HepG2 (cell line): ENCODE data around the gene KRT17. TPM values are rescaled to one million over a fixed set of nuclear protein-coding genes. Genes with fewer than 3 reads are reported as not detected.

Experiments
- BORCS8-MEF2B ChIP-seq: sonication (generic); formaldehyde crosslinking; IDR thresholded peaks from 2 replicates; pipeline ENCODE4 v1.8.0; 2022; ENCODE audit warnings: mild to moderate bottlenecking, missing genetic modification reagents
- BRCA1 ChIP-seq: sonication (generic); formaldehyde crosslinking; IDR thresholded peaks from 2 replicates; pipeline ENCODE4 v1.4.0; 2020; ENCODE audit warnings: missing genetic modification reagents
- CBX1 ChIP-seq: IDR thresholded peaks from one replicate; pipeline ENCODE4 v1.6.1; 2016; ENCODE audit warnings: antibody characterized with exemption, low read depth
- CBX5 ChIP-seq: sonication (generic); formaldehyde crosslinking; IDR thresholded peaks from 2 replicates; pipeline ENCODE4 v1.4.0; 2020; ENCODE audit warnings: missing genetic modification reagents, borderline replicate concordance
- GABPB1 ChIP-seq: IDR thresholded peaks from 2 replicates; pipeline ENCODE4 v1.6.1; 2016; ENCODE audit warnings: mild to moderate bottlenecking, missing genetic modification reagents, moderate library complexity, missing compliant biosample characterization
- GATAD1 ChIP-seq: IDR thresholded peaks from 2 replicates; pipeline ENCODE4 v1.6.1; 2016; ENCODE audit warnings: missing genetic modification reagents, missing compliant biosample characterization
- GZF1 ChIP-seq: sonication (generic); formaldehyde crosslinking; IDR thresholded peaks from 2 replicates; pipeline ENCODE4 v1.5.1; 2020; ENCODE audit warnings: mild to moderate bottlenecking, missing genetic modification reagents
- MED1 ChIP-seq: sonication (generic); formaldehyde crosslinking; IDR thresholded peaks from 2 replicates; pipeline ENCODE4 v1.4.0; 2020; ENCODE audit warnings: missing genetic modification reagents
- NFIC ChIP-seq: IDR thresholded peaks from 2 replicates; pipeline ENCODE4 v1.6.1; 2012; ENCODE audit warnings: mild to moderate bottlenecking, low read length, inconsistent platforms
- NR2F6 ChIP-seq, 2 experiments: IDR thresholded peaks; 2 replicates each; pipeline ENCODE4 v1.6.1; 2016; ENCODE audit warnings: antibody characterized with exemption in 1 of 2, mild to moderate bottlenecking in 1 of 2
- SALL1 ChIP-seq: sonication (generic); formaldehyde crosslinking; IDR thresholded peaks from 2 replicates; pipeline ENCODE4 v1.8.0; 2022; ENCODE audit warnings: mild to moderate bottlenecking, missing genetic modification reagents
- SMARCC2 ChIP-seq: fragments of 450-650 bp; IDR thresholded peaks from 2 replicates; pipeline ENCODE4 v1.6.1; 2017; ENCODE audit warnings: antibody characterized with exemption, mild to moderate bottlenecking
- TBL1XR1 ChIP-seq: fragments of 150-350 bp; IDR thresholded peaks from 2 replicates; pipeline ENCODE4 v1.6.1; 2014; ENCODE audit warnings: borderline replicate concordance, low read length; ENCODE audit not compliant: partially characterized antibody
- ZEB1 ChIP-seq: IDR thresholded peaks from 2 replicates; pipeline ENCODE4 v1.6.1; 2012; ENCODE audit warnings: mild to moderate bottlenecking, low read depth, inconsistent platforms; ENCODE audit not compliant: insufficient replicate concordance
- ZNF30 ChIP-seq: sonication (generic); formaldehyde crosslinking; IDR thresholded peaks from 2 replicates; pipeline ENCODE4 v1.5.0; 2020; ENCODE audit warnings: mild to moderate bottlenecking, missing genetic modification reagents
- ZNF343 ChIP-seq: sonication (generic); formaldehyde crosslinking; IDR thresholded peaks from 2 replicates; pipeline ENCODE4 v1.4.0; 2020; ENCODE audit warnings: mild to moderate bottlenecking, missing genetic modification reagents
- ZNF383 ChIP-seq: sonication (generic); formaldehyde crosslinking; IDR thresholded peaks from 2 replicates; pipeline ENCODE4 v1.4.0; 2020; ENCODE audit warnings: missing genetic modification reagents, mild to moderate bottlenecking, borderline replicate concordance
- ZNF446 ChIP-seq: sonication (generic); formaldehyde crosslinking; IDR thresholded peaks from 2 replicates; pipeline ENCODE4 v1.5.0; 2020; ENCODE audit warnings: mild to moderate bottlenecking, missing genetic modification reagents
- ZNF563 ChIP-seq: sonication (generic); formaldehyde crosslinking; IDR thresholded peaks from 2 replicates; pipeline ENCODE4 v1.8.0; 2022; ENCODE audit warnings: mild to moderate bottlenecking, moderate library complexity, missing genetic modification reagents
- ZNF672 ChIP-seq: sonication (generic); formaldehyde crosslinking; IDR thresholded peaks from 2 replicates; pipeline ENCODE4 v1.8.1; 2022; ENCODE audit warnings: missing genetic modification reagents
- ZNF772 ChIP-seq: sonication (generic); formaldehyde crosslinking; IDR thresholded peaks from 2 replicates; pipeline ENCODE4 v1.5.0; 2020; ENCODE audit warnings: mild to moderate bottlenecking, missing genetic modification reagents
- ZNF83 ChIP-seq: sonication (generic); formaldehyde crosslinking; IDR thresholded peaks from 2 replicates; pipeline ENCODE4 v1.4.0; 2020; ENCODE audit warnings: missing genetic modification reagents, mild to moderate bottlenecking, borderline replicate concordance
- ZSCAN21 ChIP-seq: sonication (generic); formaldehyde crosslinking; IDR thresholded peaks from 2 replicates; pipeline ENCODE4 v1.8.0; 2022; ENCODE audit warnings: mild to moderate bottlenecking, missing genetic modification reagents, moderate library complexity, borderline replicate concordance
- ZSCAN30 ChIP-seq: sonication (generic); formaldehyde crosslinking; IDR thresholded peaks from 2 replicates; pipeline ENCODE4 v1.5.0; 2020; ENCODE audit warnings: mild to moderate bottlenecking, missing genetic modification reagents
- polyA plus RNA-seq, 8 experiments: library from polyadenylated mRNA; depleted of rRNA in 3 of 8; stranded (reverse) in 7 of 8; unstranded in 1 of 8; fragments of >200 nt; fragmentation: Illumina TruSeq in 4 of 8; extraction: Trizol in 4 of 8; gene quantifications; 2 replicates each; pipeline versions ENCODE4 v1.2.1 to v1.2.3, GENCODE V29; 2011 to 2016; ENCODE audit warnings: low read depth in 4 of 8, missing spikeins in 1 of 8, mixed read lengths in 1 of 8; ENCODE audit not compliant: insufficient read depth in 1 of 8
- total RNA-seq, 5 experiments: library from RNA; depleted of rRNA; stranded (reverse); fragments of >200 nt; fragmentation: Illumina TruSeq; extraction: Trizol; gene quantifications; 2 replicates each; pipeline ENCODE4 v1.2.3, GENCODE V29; 2016; ENCODE audit warnings: low read depth in 1 of 5
- TF ChIP-seq, protein P1 (sequence below), 2 experiments: sonication (generic) in 1 of 2; formaldehyde crosslinking in 1 of 2; IDR thresholded peaks; 2 replicates each; pipeline versions ENCODE4 v1.5.1 to v1.6.1; 2011 to 2020; ENCODE audit warnings: borderline replicate concordance in 1 of 2, low read depth in 1 of 2, low read length in 1 of 2, mild to moderate bottlenecking in 1 of 2, missing genetic modification reagents in 1 of 2, moderate library complexity in 1 of 2
- TF ChIP-seq, protein P2 (sequence below), 2 experiments: sonication (generic) in 1 of 2; formaldehyde crosslinking in 1 of 2; IDR thresholded peaks; 2 replicates each; pipeline versions ENCODE4 v1.4.0 to v1.6.1; 2018 to 2020; ENCODE audit warnings: missing genetic modification reagents in 2 of 2, borderline replicate concordance in 1 of 2, low read depth in 1 of 2, mild to moderate bottlenecking in 1 of 2, missing biosample characterization in 1 of 2

Gene KRT17
- total and polyA plus RNA-seq, 2 of the 13 experiments (the other 11 are each of a cell fraction or from before 2014, with no cell fraction given): 0.38 to 0.82 TPM

DNA sequence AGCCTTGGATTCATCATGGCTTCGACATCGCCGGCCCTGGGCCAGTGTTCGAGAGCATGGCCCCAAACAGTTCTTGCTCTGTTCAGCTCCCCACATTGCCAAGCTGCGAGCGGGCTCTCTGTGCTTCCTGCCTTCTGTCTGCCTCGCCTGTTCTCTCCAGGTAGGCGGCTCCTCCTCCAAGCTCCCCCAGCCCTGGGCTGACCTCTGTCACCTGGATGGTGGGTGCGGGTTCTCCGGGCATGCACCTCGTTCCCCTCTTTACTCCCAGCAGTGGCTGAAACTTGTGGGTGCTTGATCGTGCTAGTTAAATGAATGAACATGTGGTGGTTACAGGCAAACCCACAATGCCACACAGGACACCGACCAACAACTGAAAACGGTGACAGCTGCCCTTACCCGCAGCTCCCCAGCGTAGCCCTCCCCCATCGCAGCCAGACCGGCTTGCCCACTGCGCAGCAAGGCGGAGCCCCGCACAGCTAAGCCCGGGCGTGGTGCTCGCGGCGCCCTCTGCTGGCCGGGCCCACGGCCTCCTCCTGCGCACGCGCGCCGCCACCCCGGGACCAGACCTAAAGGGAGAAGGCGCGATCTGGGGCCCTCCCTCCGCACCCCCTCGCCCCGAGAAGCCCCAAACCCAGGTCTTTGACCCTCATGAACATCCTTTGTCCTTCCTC lies 41.3 kb upstream of the KRT17 start (continued):
- TF ChIP-seq SALL1 (CRISPR knock-in tag) (peak; percentile 81), ZNF446 (CRISPR knock-in tag) (no peak), GABPB1 (peak; percentile 77; the same call in 1 of the 2 replicates), ZNF563 (CRISPR knock-in tag) (no peak), ZEB1 (peak; percentile 21), GATAD1 (CRISPR knock-in tag) (peak; percentile 66), ZNF672 (no peak), ZNF30 (CRISPR knock-in tag) (no peak), NFIC (no peak; the same call in 1 of the 2 replicates), BORCS8-MEF2B (no peak), CBX1 (no peak), BRCA1 (CRISPR knock-in tag) (no peak), ZNF343 (CRISPR knock-in tag) (no peak), SMARCC2 (no peak), ZSCAN30 (no peak), ZNF772 (CRISPR knock-in tag) (peak; percentile 23; the same call in 1 of the 2 replicates), TBL1XR1 (no peak), GZF1 (CRISPR knock-in tag) (no peak), NR2F6 (IDR thresholded peaks at IDR 0.05) (peak; percentile 25), NR2F6 (CRISPR knock-in tag; IDR thresholded peaks at IDR 0.05) (no peak), ZNF383 (CRISPR knock-in tag) (no peak), MED1 (CRISPR knock-in tag) (no peak; the same call in 1 of the 2 replicates), ZSCAN21 (no peak), ZNF83 (0 out of 2 replicates have a peak, but pooled peaks have one; percentile 78), CBX5 (no peak)
- TF ChIP-seq, protein P1, sequence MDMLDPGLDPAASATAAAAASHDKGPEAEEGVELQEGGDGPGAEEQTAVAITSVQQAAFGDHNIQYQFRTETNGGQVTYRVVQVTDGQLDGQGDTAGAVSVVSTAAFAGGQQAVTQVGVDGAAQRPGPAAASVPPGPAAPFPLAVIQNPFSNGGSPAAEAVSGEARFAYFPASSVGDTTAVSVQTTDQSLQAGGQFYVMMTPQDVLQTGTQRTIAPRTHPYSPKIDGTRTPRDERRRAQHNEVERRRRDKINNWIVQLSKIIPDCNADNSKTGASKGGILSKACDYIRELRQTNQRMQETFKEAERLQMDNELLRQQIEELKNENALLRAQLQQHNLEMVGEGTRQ (IDR thresholded peaks at IDR 0.05; ENCODE audit: low read depth, low read length): no peak
- TF ChIP-seq, protein P1 (CRISPR knock-in tag; IDR thresholded peaks at IDR 0.05; ENCODE audit: borderline replicate concordance): no peak
- TF ChIP-seq, protein P2, sequence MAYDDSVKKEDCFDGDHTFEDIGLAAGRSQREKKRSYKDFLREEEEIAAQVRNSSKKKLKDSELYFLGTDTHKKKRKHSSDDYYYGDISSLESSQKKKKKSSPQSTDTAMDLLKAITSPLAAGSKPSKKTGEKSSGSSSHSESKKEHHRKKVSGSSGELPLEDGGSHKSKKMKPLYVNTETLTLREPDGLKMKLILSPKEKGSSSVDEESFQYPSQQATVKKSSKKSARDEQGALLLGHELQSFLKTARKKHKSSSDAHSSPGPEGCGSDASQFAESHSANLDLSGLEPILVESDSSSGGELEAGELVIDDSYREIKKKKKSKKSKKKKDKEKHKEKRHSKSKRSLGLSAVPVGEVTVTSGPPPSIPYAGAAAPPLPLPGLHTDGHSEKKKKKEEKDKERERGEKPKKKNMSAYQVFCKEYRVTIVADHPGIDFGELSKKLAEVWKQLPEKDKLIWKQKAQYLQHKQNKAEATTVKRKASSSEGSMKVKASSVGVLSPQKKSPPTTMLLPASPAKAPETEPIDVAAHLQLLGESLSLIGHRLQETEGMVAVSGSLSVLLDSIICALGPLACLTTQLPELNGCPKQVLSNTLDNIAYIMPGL (CRISPR knock-in tag; IDR thresholded peaks at IDR 0.05; ENCODE audit: borderline replicate concordance in 1 of 2, low read depth in 1 of 2): peak; percentile 96 to 99
